Stimulated activated effector memory CD8-positive, alpha-beta T cell treated with anti-CD3 and anti-CD28 coated beads, Interleukin-12 subunit alpha, Interleukin-12 subunit beta, amount 100 ng/mL, for 72 hours (primary cell): ENCODE results near the gene ATP8B4.

Source experiments
- ATAC-seq: fragments of 150-1000 bp; cut with Tn5 transposase; 2 replicates; pipeline ENCODE4 v1.10.0; 2021
- DNase-seq, 2 donors: peaks; one replicate each; pipeline ENCODE4 v3.0.0; 2021 to 2022; ENCODE audit warnings: low spot score in 2 of 2
- H3K27ac Mint-ChIP-seq: one replicate; pipeline ENCODE4 v1.8.0; 2022; ENCODE audit warnings: mild to moderate bottlenecking, mixed read lengths
- H3K36me3 Mint-ChIP-seq: one replicate; pipeline ENCODE4 v1.8.0; 2022; ENCODE audit warnings: mild to moderate bottlenecking, mixed read lengths
- H3K4me1 Mint-ChIP-seq: one replicate; pipeline ENCODE4 v1.8.0; 2022; ENCODE audit warnings: mixed read lengths
- H3K4me3 Mint-ChIP-seq: one replicate; pipeline ENCODE4 v1.8.0; 2022; ENCODE audit warnings: mild to moderate bottlenecking, mixed read lengths
- H3K9me3 Mint-ChIP-seq: one replicate; pipeline ENCODE4 v1.8.0; 2022; ENCODE audit warnings: mixed read lengths

The ATP8B4 gene

DNA sequence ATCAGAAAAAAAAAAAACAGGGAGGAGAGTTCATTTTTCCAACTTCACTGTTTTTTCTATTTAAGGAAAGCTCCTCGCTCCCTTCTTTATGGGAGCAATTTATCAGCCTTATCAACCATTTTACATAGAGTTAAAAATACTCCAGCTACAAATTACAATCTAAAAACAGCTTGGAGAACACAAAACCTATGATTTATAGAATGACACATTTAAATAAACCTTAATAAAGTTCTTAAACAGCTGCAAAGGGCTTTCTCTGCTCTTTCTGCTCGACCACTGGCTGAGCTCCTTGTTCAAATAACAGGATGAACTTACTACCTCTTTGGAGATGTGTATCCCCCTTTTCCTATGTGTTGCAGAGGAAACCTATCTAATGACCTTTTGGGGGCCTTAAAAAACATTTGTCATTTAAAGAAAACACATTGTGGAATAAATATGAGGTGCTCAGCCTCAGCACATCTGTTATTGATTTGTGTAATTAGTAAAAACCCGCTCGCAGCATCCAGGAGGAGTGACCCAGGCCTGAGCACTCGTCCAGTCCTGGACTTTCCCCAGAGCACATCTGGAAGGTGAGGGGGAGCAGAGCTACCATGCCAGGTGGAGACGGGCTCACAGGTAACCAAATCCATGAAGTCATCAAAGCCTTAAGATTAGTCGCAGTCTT, 231.2 kb downstream of the ATP8B4 start:
- Mint-ChIP-seq H3K4me1 (no peaks in the 10 kb centered on the region), H3K9me3 (no peaks in the 10 kb centered on the region), H3K36me3 (peaks cover 42% of the 10 kb centered on the region), H3K4me3 (no peak overlapping the region), H3K27ac (no peak overlapping the region)
- no peak for ATAC-seq
- no peak for DNase-seq

GRCh38 chr15:49883121-49883520, 235.9 kb downstream of the ATP8B4 start:
- no peak for DNase-seq
- Mint-ChIP-seq H3K4me1 (no peaks in the 10 kb centered on the region), H3K4me3 (no peak overlapping the region), H3K36me3 (peaks cover 29% of the 10 kb centered on the region), H3K27ac (no peak overlapping the region), H3K9me3 (no peaks in the 10 kb centered on the region)
- no peak for ATAC-seq

- Mint-ChIP-seq H3K4me3 (no peak overlapping the region), H3K36me3 (peaks cover 28% of the 10 kb centered on the region)
- ATAC-seq = no peak
Measured at GRCh38 chr15:49881866-49882265, 237.2 kb downstream of the ATP8B4 start.

DNA sequence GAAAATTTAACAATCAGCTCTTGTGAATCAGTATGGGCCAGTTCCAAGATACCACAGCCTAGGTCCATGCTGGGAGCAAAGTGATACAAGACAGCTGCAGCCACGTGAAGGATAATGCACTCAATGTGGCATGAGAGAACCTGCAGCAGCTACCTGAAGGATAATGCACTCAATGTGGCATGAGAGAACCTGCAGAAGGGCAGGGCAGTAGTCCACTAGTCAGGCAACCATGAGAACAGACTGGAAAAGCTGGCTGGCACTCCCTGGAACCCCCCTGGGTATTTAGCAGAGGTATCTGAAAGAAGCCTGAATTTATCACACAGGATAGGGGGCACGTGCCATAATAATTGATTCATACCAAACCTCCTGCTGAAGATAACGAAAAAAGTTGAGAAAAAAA, 237.6 kb downstream of the ATP8B4 start:
- H3K4me1 Mint-ChIP-seq = no peaks in the 10 kb centered on the region
- DNase-seq = no peak
- H3K9me3 Mint-ChIP-seq = no peaks in the 10 kb centered on the region
- peaks cover 28% of the 10 kb centered on the region for H3K36me3 Mint-ChIP-seq
- no peak overlapping the region for H3K4me3 Mint-ChIP-seq
- ATAC-seq = no peak
- H3K27ac Mint-ChIP-seq = no peak overlapping the region

More at GRCh38 chr15:49881866-49882265, 237.2 kb downstream of the ATP8B4 start:
- Mint-ChIP-seq H3K4me1 (no peaks in the 10 kb centered on the region), H3K9me3 (no peaks in the 10 kb centered on the region), H3K27ac (no peak overlapping the region)
- DNase-seq = no peak

GRCh38 chr15:49877873-49878521, 241.0 kb downstream of the ATP8B4 start:
- DNase-seq (no peak), ATAC-seq (no peak)
- no peaks in the 10 kb centered on the region for H3K4me1 Mint-ChIP-seq
- H3K36me3 Mint-ChIP-seq = peaks cover 26% of the 10 kb centered on the region
- no peaks in the 10 kb centered on the region for H3K9me3 Mint-ChIP-seq
- no peak overlapping the region for H3K4me3 Mint-ChIP-seq
- no peak overlapping the region for H3K27ac Mint-ChIP-seq

DNA sequence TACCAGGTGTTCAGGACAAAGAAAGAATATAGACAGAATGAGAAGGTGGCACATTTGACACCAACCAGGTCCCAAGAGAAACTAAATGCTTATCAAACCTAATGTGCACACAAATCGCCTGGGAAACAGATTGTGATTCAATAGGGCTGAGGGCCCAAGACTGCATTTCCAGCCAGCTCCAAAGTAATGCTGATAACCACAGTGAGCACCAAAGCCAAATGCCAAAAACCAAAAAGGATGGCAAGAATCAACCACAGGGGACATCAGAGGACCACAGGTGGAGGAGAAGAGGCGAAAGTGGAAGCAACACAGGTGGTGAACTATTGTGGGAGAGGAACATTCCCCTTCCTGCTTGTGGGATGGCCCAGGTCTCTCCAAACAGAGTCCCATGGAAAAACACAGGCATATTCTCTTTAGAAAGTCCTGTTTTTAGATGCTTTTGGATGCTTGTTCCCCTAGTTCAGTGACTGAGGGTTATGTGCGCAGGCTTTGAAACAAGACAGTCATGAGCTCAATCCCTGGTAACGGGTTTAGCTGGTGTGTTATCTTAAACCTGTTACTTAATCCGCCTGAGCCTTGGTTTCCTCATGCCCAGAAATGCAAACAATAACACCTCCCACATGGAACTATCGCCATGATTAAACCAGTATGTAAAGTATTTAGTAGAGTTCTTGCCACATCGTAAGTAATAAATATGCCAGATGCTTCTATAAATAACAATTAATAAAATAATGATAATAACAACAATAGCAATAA, 241.7 kb downstream of the ATP8B4 start:
- H3K27ac Mint-ChIP-seq = peak overlapping the region; percentile 48
- no peaks in the 10 kb centered on the region for H3K4me1 Mint-ChIP-seq
- no peak overlapping the region for H3K4me3 Mint-ChIP-seq
- peaks cover 19% of the 10 kb centered on the region for H3K36me3 Mint-ChIP-seq
- no peaks in the 10 kb centered on the region for H3K9me3 Mint-ChIP-seq
- DNase-seq (no peak), ATAC-seq (no peak)

DNA sequence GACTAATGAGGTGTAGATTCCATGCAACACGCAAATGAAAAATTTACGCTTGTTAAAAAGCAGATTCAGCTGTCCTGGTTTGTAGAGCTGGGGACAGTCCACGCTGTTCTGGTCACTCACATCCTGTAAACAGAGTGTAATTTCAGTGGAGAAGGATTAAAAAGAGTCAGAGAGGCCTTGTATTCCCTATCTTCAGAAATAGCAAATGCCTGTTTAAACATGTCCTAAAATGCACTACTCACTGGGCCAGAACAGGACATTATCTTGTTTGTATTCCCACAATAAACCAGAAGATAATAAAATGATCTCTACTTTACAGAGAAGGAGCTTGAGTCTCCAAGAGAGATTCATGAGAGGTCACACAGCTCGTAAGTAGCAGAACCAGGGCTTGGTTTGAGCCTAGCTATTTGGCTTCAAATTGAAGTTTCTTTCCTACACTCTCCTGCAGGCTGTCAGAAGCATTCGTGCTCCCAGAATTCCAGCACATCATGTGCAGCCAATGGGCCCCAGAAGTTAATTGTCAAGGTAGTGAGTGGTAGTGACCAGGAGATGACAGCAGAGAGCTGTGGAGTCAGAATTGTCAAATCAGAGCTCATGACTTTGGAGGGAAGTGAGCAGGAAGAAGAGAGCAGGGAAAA, 242.5 kb downstream of the ATP8B4 start:
- Mint-ChIP-seq H3K4me3 (no peak overlapping the region), H3K36me3 (peaks cover 18% of the 10 kb centered on the region), H3K27ac (peak overlapping the region; percentile 48), H3K4me1 (no peaks in the 10 kb centered on the region), H3K9me3 (no peaks in the 10 kb centered on the region)
- no peak for DNase-seq
- no peak for ATAC-seq

- Mint-ChIP-seq H3K36me3 (peaks cover 18% of the 10 kb centered on the region), H3K4me1 (no peaks in the 10 kb centered on the region), H3K9me3 (no peaks in the 10 kb centered on the region), H3K27ac (no peak overlapping the region), H3K4me3 (no peak overlapping the region)
- DNase-seq (no peak), ATAC-seq (no peak)
Measured at GRCh38 chr15:49875392-49875791, 243.6 kb downstream of the ATP8B4 start.

- Mint-ChIP-seq H3K4me3 (no peak overlapping the region), H3K27ac (no peak overlapping the region), H3K36me3 (peaks cover 11% of the 10 kb centered on the region), H3K4me1 (no peaks in the 10 kb centered on the region), H3K9me3 (no peaks in the 10 kb centered on the region)
- ATAC-seq (no peak), DNase-seq (no peak)
Measured at GRCh38 chr15:49870472-49870871, 248.6 kb downstream of the ATP8B4 start.

- DNase-seq (no peak), ATAC-seq (no peak)
- H3K27ac Mint-ChIP-seq = no peak overlapping the region
- no peak overlapping the region for H3K4me3 Mint-ChIP-seq
- no peaks in the 10 kb centered on the region for H3K4me1 Mint-ChIP-seq
- H3K36me3 Mint-ChIP-seq = peaks cover 6% of the 10 kb centered on the region
- H3K9me3 Mint-ChIP-seq = no peaks in the 10 kb centered on the region
Measured at GRCh38 chr15:49868348-49868747, 250.7 kb downstream of the ATP8B4 start.

DNA sequence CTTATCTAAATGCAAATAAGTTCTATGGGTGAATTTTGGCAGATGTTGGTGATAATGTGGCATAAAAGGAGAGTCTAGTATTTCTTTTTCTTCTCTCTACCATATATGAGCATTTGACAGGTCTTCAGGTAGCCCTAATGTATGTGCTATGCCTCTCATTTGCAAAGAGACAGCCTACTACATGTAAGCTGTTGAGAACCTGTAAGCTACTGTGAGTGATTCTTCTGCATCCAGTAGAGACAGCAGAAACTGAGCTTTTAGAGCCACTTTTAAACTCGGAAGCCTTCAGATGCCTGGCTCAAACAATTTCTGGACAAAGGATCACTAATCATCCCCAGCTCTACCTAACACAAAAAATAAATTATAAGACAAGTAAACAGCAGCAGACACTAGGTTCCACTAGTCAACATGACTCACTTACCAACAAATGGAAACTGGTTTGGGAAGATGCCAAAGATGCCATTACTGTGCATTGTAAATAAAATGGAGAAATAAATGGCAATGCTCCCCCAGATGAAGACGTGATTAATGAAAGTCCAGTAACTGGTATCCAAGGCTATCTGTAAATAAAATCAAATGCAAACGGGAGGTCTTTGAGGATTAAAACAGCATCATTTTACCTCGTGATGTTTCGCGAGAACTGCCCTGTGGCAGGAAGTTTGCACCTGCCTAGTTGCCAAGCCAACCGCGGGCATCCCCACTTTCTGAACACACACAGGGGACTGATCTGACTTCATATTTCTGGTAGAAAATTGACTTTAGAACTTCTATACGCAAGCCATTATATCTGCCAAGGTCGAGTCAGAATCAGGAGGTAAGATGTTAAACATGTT, 252.9 kb downstream of the ATP8B4 start:
- ATAC-seq (no peak), DNase-seq (no peak)
- Mint-ChIP-seq H3K9me3 (no peaks in the 10 kb centered on the region), H3K4me1 (no peaks in the 10 kb centered on the region), H3K4me3 (no peak overlapping the region), H3K36me3 (peaks cover 6% of the 10 kb centered on the region), H3K27ac (no peak overlapping the region)

GRCh38 chr15:49864251-49864650, 254.8 kb downstream of the ATP8B4 start:
- Mint-ChIP-seq H3K36me3 (peaks cover 11% of the 10 kb centered on the region), H3K9me3 (no peaks in the 10 kb centered on the region), H3K4me1 (no peaks in the 10 kb centered on the region), H3K27ac (no peak overlapping the region), H3K4me3 (no peak overlapping the region)
- ATAC-seq (no peak), DNase-seq (no peak)

- Mint-ChIP-seq H3K27ac (no peak overlapping the region), H3K4me1 (no peaks in the 10 kb centered on the region), H3K4me3 (no peak overlapping the region), H3K36me3 (peaks cover 14% of the 10 kb centered on the region), H3K9me3 (no peaks in the 10 kb centered on the region)
- DNase-seq = no peak
- ATAC-seq = no peak
Measured at GRCh38 chr15:49863431-49864224, 255.4 kb downstream of the ATP8B4 start.

DNA sequence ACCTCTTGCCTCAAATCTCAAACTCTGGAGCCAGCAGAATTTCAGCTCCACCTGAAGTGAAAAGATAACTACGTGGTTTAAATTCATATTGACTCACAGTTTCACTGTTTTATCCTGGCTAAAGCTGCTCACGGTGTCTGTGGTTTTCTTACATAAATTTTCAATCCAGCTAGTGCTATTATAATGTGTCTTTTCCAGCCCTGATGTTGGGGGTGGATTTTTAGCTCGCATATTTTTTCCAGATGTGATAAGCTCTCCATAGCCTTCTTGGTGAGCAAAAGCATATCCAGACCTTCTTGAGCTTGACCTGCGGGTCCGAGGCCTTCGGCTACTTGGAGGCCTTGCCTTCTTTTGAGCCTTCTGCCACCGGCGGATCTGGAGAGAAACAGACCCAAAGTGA, 258.9 kb downstream of the ATP8B4 start:
- no peaks in the 10 kb centered on the region for H3K9me3 Mint-ChIP-seq
- H3K36me3 Mint-ChIP-seq = peaks cover 9% of the 10 kb centered on the region
- H3K4me1 Mint-ChIP-seq = no peaks in the 10 kb centered on the region
- ATAC-seq = no peak
- no peak overlapping the region for H3K27ac Mint-ChIP-seq
- no peak overlapping the region for H3K4me3 Mint-ChIP-seq
- no peak for DNase-seq
